ENCODE results near the gene ADAMTS4. TPM values are rescaled to one million over a fixed set of nuclear protein-coding genes. Genes with fewer than 3 reads are reported as not detected.
A peak's percentile ranks its signal among the peaks of the same experiment; 100 is the strongest.

Gene ADAMTS4
- total and polyA plus RNA-seq, 9 of the 15 experiments (the other 6 are each of a cell fraction or from before 2014, with no cell fraction given), result 0.07 to 3.7 (median 0.41) TPM

DNA sequence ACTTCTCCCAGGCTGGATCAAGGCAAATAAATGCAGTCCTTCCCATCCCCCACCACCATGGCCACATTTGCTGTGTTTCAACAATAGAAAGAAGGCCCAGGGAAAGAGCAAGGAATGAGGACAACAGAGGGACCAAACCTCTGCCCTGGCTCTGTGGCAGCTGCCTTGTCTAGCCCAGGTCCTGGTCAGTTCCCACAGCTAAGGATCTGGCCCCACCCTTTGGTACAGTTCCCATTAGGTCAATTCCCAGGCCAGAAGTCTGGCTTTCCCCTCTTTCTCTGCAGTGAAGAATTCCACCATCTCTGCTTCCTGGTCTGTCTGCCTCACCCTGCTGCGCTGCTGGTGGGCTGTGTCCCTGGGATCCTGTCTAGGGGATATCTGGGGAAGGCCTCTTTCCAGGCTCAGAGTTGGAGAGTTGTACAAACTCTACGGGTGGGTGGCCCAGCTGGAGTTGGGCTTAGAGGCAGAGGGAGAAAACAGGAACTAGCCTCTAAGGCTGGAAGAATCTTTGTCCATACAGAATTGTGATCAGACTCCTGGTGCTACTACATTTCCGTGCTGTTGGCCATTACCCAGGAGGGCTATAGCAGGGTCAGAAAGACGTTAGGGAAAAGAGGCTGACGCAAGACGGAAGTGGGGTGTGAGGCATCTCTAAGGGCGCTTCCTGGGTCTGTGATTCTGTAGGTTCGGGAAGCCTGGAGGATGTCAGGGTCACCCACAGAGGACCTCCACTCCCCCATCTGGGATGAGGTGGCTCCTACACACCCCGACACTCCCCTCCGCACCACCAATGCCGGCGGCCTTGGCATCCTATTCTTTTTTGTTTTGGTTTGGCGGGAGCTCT lies 2.4 kb upstream of the ADAMTS4 start (continued):
- TF ChIP-seq, protein P1, sequence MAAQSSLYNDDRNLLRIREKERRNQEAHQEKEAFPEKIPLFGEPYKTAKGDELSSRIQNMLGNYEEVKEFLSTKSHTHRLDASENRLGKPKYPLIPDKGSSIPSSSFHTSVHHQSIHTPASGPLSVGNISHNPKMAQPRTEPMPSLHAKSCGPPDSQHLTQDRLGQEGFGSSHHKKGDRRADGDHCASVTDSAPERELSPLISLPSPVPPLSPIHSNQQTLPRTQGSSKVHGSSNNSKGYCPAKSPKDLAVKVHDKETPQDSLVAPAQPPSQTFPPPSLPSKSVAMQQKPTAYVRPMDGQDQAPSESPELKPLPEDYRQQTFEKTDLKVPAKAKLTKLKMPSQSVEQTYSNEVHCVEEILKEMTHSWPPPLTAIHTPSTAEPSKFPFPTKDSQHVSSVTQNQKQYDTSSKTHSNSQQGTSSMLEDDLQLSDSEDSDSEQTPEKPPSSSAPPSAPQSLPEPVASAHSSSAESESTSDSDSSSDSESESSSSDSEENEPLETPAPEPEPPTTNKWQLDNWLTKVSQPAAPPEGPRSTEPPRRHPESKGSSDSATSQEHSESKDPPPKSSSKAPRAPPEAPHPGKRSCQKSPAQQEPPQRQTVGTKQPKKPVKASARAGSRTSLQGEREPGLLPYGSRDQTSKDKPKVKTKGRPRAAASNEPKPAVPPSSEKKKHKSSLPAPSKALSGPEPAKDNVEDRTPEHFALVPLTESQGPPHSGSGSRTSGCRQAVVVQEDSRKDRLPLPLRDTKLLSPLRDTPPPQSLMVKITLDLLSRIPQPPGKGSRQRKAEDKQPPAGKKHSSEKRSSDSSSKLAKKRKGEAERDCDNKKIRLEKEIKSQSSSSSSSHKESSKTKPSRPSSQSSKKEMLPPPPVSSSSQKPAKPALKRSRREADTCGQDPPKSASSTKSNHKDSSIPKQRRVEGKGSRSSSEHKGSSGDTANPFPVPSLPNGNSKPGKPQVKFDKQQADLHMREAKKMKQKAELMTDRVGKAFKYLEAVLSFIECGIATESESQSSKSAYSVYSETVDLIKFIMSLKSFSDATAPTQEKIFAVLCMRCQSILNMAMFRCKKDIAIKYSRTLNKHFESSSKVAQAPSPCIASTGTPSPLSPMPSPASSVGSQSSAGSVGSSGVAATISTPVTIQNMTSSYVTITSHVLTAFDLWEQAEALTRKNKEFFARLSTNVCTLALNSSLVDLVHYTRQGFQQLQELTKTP (IDR thresholded peaks at IDR 0.05; ENCODE audit: low read depth in 1 of 2, partially characterized antibody in 2 of 2), result no peak
- TF ChIP-seq, protein P2, sequence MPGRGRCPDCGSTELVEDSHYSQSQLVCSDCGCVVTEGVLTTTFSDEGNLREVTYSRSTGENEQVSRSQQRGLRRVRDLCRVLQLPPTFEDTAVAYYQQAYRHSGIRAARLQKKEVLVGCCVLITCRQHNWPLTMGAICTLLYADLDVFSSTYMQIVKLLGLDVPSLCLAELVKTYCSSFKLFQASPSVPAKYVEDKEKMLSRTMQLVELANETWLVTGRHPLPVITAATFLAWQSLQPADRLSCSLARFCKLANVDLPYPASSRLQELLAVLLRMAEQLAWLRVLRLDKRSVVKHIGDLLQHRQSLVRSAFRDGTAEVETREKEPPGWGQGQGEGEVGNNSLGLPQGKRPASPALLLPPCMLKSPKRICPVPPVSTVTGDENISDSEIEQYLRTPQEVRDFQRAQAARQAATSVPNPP (IDR thresholded peaks at IDR 0.05; ENCODE audit: borderline replicate concordance, insufficient read depth, insufficient read length), result no peak
- TF ChIP-seq, protein P3, sequence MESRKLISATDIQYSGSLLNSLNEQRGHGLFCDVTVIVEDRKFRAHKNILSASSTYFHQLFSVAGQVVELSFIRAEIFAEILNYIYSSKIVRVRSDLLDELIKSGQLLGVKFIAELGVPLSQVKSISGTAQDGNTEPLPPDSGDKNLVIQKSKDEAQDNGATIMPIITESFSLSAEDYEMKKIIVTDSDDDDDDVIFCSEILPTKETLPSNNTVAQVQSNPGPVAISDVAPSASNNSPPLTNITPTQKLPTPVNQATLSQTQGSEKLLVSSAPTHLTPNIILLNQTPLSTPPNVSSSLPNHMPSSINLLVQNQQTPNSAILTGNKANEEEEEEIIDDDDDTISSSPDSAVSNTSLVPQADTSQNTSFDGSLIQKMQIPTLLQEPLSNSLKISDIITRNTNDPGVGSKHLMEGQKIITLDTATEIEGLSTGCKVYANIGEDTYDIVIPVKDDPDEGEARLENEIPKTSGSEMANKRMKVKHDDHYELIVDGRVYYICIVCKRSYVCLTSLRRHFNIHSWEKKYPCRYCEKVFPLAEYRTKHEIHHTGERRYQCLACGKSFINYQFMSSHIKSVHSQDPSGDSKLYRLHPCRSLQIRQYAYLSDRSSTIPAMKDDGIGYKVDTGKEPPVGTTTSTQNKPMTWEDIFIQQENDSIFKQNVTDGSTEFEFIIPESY (CRISPR knock-in tag; IDR thresholded peaks at IDR 0.05), result peak; percentile 45; the same call in 1 of the 2 replicates
- TF ChIP-seq NFATC3 (IDR thresholded peaks at IDR 0.05), result no peak
- TF ChIP-seq SMAD4 (CRISPR knock-in tag; conservative IDR thresholded peaks at IDR 0.05), result no peak; the same call in none of the 2 replicates
- TF ChIP-seq, protein P4, sequence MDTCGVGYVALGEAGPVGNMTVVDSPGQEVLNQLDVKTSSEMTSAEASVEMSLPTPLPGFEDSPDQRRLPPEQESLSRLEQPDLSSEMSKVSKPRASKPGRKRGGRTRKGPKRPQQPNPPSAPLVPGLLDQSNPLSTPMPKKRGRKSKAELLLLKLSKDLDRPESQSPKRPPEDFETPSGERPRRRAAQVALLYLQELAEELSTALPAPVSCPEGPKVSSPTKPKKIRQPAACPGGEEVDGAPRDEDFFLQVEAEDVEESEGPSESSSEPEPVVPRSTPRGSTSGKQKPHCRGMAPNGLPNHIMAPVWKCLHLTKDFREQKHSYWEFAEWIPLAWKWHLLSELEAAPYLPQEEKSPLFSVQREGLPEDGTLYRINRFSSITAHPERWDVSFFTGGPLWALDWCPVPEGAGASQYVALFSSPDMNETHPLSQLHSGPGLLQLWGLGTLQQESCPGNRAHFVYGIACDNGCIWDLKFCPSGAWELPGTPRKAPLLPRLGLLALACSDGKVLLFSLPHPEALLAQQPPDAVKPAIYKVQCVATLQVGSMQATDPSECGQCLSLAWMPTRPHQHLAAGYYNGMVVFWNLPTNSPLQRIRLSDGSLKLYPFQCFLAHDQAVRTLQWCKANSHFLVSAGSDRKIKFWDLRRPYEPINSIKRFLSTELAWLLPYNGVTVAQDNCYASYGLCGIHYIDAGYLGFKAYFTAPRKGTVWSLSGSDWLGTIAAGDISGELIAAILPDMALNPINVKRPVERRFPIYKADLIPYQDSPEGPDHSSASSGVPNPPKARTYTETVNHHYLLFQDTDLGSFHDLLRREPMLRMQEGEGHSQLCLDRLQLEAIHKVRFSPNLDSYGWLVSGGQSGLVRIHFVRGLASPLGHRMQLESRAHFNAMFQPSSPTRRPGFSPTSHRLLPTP (IDR thresholded peaks at IDR 0.05; ENCODE audit: borderline replicate concordance, extremely low read depth, insufficient read length), result no peak
- no peak for TF ChIP-seq ZC3H8 (IDR thresholded peaks at IDR 0.05)
- no peak for TF ChIP-seq ZNF3 (CRISPR knock-in tag; IDR thresholded peaks at IDR 0.05)
- no peak; the same call in 1 of the 2 replicates for TF ChIP-seq ZKSCAN8 (CRISPR knock-in tag; IDR thresholded peaks at IDR 0.05)
- no peak for TF ChIP-seq RBM15 (IDR thresholded peaks at IDR 0.05; ENCODE audit: insufficient read depth, low read length)
- TF ChIP-seq ZNF780A (CRISPR knock-in tag; IDR thresholded peaks at IDR 0.05), result no peak
- TF ChIP-seq TFAM (CRISPR knock-in tag; conservative IDR thresholded peaks at IDR 0.05), result no peak
- TF ChIP-seq CBFA2T3 (IDR thresholded peaks at IDR 0.05), result no peak
- TF ChIP-seq CTBP1 (IDR thresholded peaks at IDR 0.05; ENCODE audit: borderline replicate concordance), result no peak
- no peak for TF ChIP-seq WHSC1 (IDR thresholded peaks at IDR 0.05; ENCODE audit: low read length)
- no peak for TF ChIP-seq ERF (CRISPR knock-in tag; IDR thresholded peaks at IDR 0.05)
